A549 (cell line): Measurements from ENCODE around the gene TMEM203. TPM values are rescaled to one million over a fixed set of nuclear protein-coding genes. Genes with fewer than 3 reads are reported as not detected.

ENCODE experiments used
- ATAC-seq, 2 experiments: fragments of 200-7000 bp in 1 of 2; fragments of >200 bp in 1 of 2; cut with Nextera tagmentation in 1 of 2; cut with Tn5 transposase in 1 of 2; 3 replicates each; pipeline versions ENCODE4 v1.8.0 to v1.9.1; 2018 to 2020; ENCODE audit warnings: mild to moderate bottlenecking in 1 of 2, moderate library complexity in 1 of 2
- CTCF ChIA-PET: fragments of 300-600 bp; sonication (Branson Sonifier 250); formaldehyde crosslinking; extraction: SDS; loops from one replicate; lab custom pipeline; 2021; ENCODE audit warnings: antibody characterized with exemption, inconsistent platforms; lab: Yijun Ruan, JAX
- POLR2A ChIA-PET: fragments of 350-600 bp; formaldehyde crosslinking; extraction: SDS; loops from one replicate; lab custom pipeline; 2021; ENCODE audit warnings: antibody characterized with exemption, inconsistent platforms; lab: Yijun Ruan, JAX
- DNase-seq, 2 experiments: peaks; one replicate each; pipeline versions ENCODE4 v3.0.0 to v3.0.0-alpha.2; 2011 to 2016; ENCODE audit warnings: low read depth in 1 of 2, low spot score in 1 of 2
- FAIRE-seq: peaks from 2 replicates; lab custom pipeline; 2011; peaks lifted over from hg19 to GRCh38; lab: Jason Lieb, UNC
- H3K27ac ChIP-seq, 2 experiments: fragments of >200 bp; sonication (Bioruptor Twin); formaldehyde crosslinking; 3 replicates each; pipeline ENCODE4 v1.5.1; 2016 to 2017
- H3K4me1 ChIP-seq: fragments of >200 bp; sonication (Bioruptor Twin); formaldehyde crosslinking; 3 replicates; pipeline ENCODE4 v1.6.1; 2016
- H3K4me2 ChIP-seq: fragments of >200 bp; sonication (Bioruptor Twin); formaldehyde crosslinking; 3 replicates; pipeline ENCODE4 v1.6.1; 2016
- H3K4me3 ChIP-seq: fragments of >200 bp; sonication (Bioruptor Twin); formaldehyde crosslinking; 3 replicates; pipeline ENCODE4 v1.5.1; 2016
- H3K9me3 ChIP-seq: fragments of >200 bp; sonication (Bioruptor Twin); formaldehyde crosslinking; 3 replicates; pipeline ENCODE4 v1.6.1; 2016
- CBX8 ChIP-seq: fragments of 200-600 bp; sonication (generic); IDR thresholded peaks from 2 replicates; pipeline ENCODE4 v1.6.1; 2016
- CTCF ChIP-seq: fragments of >200 bp; sonication (Bioruptor Twin); formaldehyde crosslinking; IDR thresholded peaks from 3 replicates; pipeline ENCODE4 v1.5.1; 2016
- E2F6 ChIP-seq: IDR thresholded peaks from 2 replicates; pipeline ENCODE4 v1.6.1; 2012; ENCODE audit warnings: low read depth, borderline replicate concordance
- EHF ChIP-seq: fragments of 250-450 bp; sonication (Bioruptor Pico); IDR thresholded peaks from 2 replicates; pipeline ENCODE4 v1.5.0; 2020; ENCODE audit warnings: mild to moderate bottlenecking
- EP300 ChIP-seq, 2 experiments: fragments of >200 bp; sonication (Bioruptor Twin); formaldehyde crosslinking; IDR thresholded peaks; 2 replicates in 1 of 2; 3 replicates in 1 of 2; pipeline ENCODE4 v1.6.1; 2016 to 2017
- ESRRA ChIP-seq: fragments of 150-350 bp; IDR thresholded peaks from 2 replicates; pipeline ENCODE4 v1.6.1; 2014; ENCODE audit warnings: mild to moderate bottlenecking, low read length, borderline replicate concordance
- FOSB ChIP-seq: fragments of 250-450 bp; sonication (Bioruptor Pico); IDR thresholded peaks from 2 replicates; pipeline ENCODE4 v1.5.0; 2020; ENCODE audit warnings: mild to moderate bottlenecking, moderate library complexity
- GATA3 ChIP-seq: IDR thresholded peaks from 2 replicates; pipeline ENCODE4 v1.6.1; 2012; ENCODE audit warnings: borderline replicate concordance
- HDAC2 ChIP-seq: fragments of 200-600 bp; sonication (generic); IDR thresholded peaks from 2 replicates; pipeline ENCODE4 v1.6.1; 2016
- JUNB ChIP-seq: fragments of >200 bp; sonication (Bioruptor Twin); formaldehyde crosslinking; IDR thresholded peaks from 2 replicates; pipeline ENCODE4 v1.6.1; 2016
- KDM1A ChIP-seq: fragments of 200-600 bp; sonication (generic); IDR thresholded peaks from 2 replicates; pipeline ENCODE4 v1.6.1; 2016; ENCODE audit warnings: low read depth, mild to moderate bottlenecking
- NR3C1 ChIP-seq: fragments of >200 bp; sonication (Bioruptor Twin); formaldehyde crosslinking; IDR thresholded peaks from 3 replicates; pipeline ENCODE4 v1.6.1; 2017
- POLR2AphosphoS2 ChIP-seq: conservative IDR thresholded peaks from 2 replicates; pipeline ENCODE4 v1.6.1; 2012; ENCODE audit warnings: low read length, improper control_type of control experiment, inconsistent platforms
- RARB ChIP-seq: fragments of 250-450 bp; sonication (Bioruptor Pico); IDR thresholded peaks from 2 replicates; pipeline ENCODE4 v1.8.0; 2021; ENCODE audit warnings: mild to moderate bottlenecking, moderate library complexity
- RFX5 ChIP-seq: fragments of 450-650 bp; IDR thresholded peaks from 2 replicates; pipeline ENCODE4 v1.7.1; 2014; ENCODE audit warnings: antibody characterized with exemption, mild to moderate bottlenecking, moderate library complexity
- RNF2 ChIP-seq: fragments of 200-600 bp; sonication (generic); IDR thresholded peaks from 2 replicates; pipeline ENCODE4 v1.6.1; 2016; ENCODE audit warnings: low read depth, mild to moderate bottlenecking, antibody characterized with exemption, moderate library complexity, borderline replicate concordance
- TP53 ChIP-seq: fragments of 250-450 bp; sonication (Bioruptor Pico); IDR thresholded peaks from 2 replicates; pipeline ENCODE4 v1.5.0; 2021; ENCODE audit warnings: mild to moderate bottlenecking, moderate library complexity
- ZC3H11A ChIP-seq: fragments of 450-650 bp; IDR thresholded peaks from 2 replicates; pipeline ENCODE4 v1.6.1; 2014; ENCODE audit warnings: antibody characterized with exemption, mild to moderate bottlenecking
- ZNF302 ChIP-seq: fragments of 250-450 bp; sonication (Bioruptor Pico); IDR thresholded peaks from 2 replicates; pipeline ENCODE4 v1.9.0; 2021; ENCODE audit warnings: inconsistent platforms, mild to moderate bottlenecking, moderate library complexity
- WGBS: methylation state at CpG from one replicate; pipeline ENCODE4 v1.1.6; 2017; ENCODE audit errors: missing lambda C conversion rate; 5-methylcytosine and 5-hydroxymethylcytosine counted together
- polyA plus RNA-seq, 4 experiments: library from polyadenylated mRNA; depleted of rRNA in 3 of 4; stranded (reverse); fragments of >200 nt; fragmentation: RNase III in 1 of 4; extraction: RNeasy Plus Mini Kit Qiagen cat#74134 plus additional on column Dnase treatment in 1 of 4; gene quantifications; 2 replicates in 3 of 4; 3 replicates in 1 of 4; pipeline ENCODE4 v1.2.3, GENCODE V29; 2011 to 2017
- TF ChIP-seq, protein P1 (sequence below): fragments of >200 bp; sonication (Bioruptor Twin); formaldehyde crosslinking; IDR thresholded peaks from 3 replicates; pipeline ENCODE4 v1.6.1; 2016
- TF ChIP-seq, protein P2 (sequence below): fragments of >200 bp; sonication (Bioruptor Twin); formaldehyde crosslinking; IDR thresholded peaks from 2 replicates; pipeline ENCODE4 v1.6.1; 2016
- TF ChIP-seq, protein P3 (sequence below): fragments of 200-600 bp; sonication (generic); IDR thresholded peaks from 2 replicates; pipeline ENCODE4 v1.6.1; 2016; ENCODE audit warnings: antibody characterized with exemption, mild to moderate bottlenecking, moderate library complexity
- TF ChIP-seq, protein P4 (sequence below): fragments of 250-450 bp; sonication (Bioruptor Pico); IDR thresholded peaks from 2 replicates; pipeline ENCODE4 v1.5.0; 2020; ENCODE audit warnings: low read depth, mild to moderate bottlenecking, moderate library complexity
- TF ChIP-seq, protein P5 (sequence below): fragments of 450-650 bp; IDR thresholded peaks from 2 replicates; pipeline ENCODE4 v1.6.1; 2014; ENCODE audit warnings: antibody characterized with exemption
- TF ChIP-seq, protein P6 (sequence below): IDR thresholded peaks from 2 replicates; pipeline ENCODE4 v1.6.1; 2012

Gene TMEM203
- polyA plus RNA-seq, 2 of the 4 experiments (the other 2 are of a cell fraction) = 31.0 to 47.3 TPM

DNA sequence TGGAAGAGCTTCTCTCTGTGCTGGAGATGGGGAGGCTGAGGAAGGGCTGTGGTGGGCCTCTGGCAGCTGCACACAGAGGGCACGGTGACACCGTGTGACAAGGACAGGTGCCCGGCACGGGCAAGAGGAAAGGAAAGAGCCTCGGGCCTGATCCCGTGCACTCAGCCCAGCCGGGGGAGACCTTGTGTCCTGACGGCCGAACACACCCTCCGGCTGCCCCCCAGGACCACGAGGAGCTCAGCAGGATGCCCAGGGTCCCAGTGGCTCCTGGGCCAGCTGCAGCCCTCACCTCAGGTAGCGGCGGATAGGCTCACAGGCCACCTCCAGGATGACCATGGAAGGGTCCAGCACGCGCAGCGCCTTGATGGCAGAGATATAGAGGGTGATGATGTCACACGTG lies 22.6 kb downstream of the TMEM203 start:
- Histone ChIP-seq H3K4me3 (no peak overlapping the region), H3K4me1 (peaks cover 11% of the 10 kb centered on the region), H3K27ac (no peak overlapping the region), H3K4me2 (no peak overlapping the region), H3K9me3 (no peaks in the 10 kb centered on the region)
- 95% methylated on average over 12 of the region's 17 CpGs for whole genome bisulfite sequencing
- ChIA-PET CTCF (interaction anchor here (0.8 to 1.7 kb wide), 7 partner anchors 8 to 115 kb away, joined by 3 to 7 read pairs (median 3); partner anchors contain the start of genes RNF224 and TMEM210), POLR2A (no interaction called here)
- no peak for ATAC-seq
- DNase-seq = no peak
- no peak for FAIRE-seq
- TF ChIP-seq ZC3H11A (no peak), CBX8 (no peak), KDM1A (no peak), RFX5 (no peak), ZNF302 (CRISPR knock-in tag) (no peak), EP300 (IDR thresholded peaks at IDR 0.05) (no peak), E2F6 (no peak), CTCF (no peak), TP53 (CRISPR knock-in tag) (no peak), ESRRA (no peak), NR3C1 (no peak), RNF2 (no peak), EHF (CRISPR knock-in tag) (no peak)
- TF ChIP-seq, protein P1, sequence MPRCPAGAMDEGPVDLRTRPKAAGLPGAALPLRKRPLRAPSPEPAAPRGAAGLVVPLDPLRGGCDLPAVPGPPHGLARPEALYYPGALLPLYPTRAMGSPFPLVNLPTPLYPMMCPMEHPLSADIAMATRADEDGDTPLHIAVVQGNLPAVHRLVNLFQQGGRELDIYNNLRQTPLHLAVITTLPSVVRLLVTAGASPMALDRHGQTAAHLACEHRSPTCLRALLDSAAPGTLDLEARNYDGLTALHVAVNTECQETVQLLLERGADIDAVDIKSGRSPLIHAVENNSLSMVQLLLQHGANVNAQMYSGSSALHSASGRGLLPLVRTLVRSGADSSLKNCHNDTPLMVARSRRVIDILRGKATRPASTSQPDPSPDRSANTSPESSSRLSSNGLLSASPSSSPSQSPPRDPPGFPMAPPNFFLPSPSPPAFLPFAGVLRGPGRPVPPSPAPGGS = no peak
- TF ChIP-seq, protein P2, sequence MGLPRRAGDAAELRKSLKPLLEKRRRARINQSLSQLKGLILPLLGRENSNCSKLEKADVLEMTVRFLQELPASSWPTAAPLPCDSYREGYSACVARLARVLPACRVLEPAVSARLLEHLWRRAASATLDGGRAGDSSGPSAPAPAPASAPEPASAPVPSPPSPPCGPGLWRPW = no peak
- TF ChIP-seq, protein P3, sequence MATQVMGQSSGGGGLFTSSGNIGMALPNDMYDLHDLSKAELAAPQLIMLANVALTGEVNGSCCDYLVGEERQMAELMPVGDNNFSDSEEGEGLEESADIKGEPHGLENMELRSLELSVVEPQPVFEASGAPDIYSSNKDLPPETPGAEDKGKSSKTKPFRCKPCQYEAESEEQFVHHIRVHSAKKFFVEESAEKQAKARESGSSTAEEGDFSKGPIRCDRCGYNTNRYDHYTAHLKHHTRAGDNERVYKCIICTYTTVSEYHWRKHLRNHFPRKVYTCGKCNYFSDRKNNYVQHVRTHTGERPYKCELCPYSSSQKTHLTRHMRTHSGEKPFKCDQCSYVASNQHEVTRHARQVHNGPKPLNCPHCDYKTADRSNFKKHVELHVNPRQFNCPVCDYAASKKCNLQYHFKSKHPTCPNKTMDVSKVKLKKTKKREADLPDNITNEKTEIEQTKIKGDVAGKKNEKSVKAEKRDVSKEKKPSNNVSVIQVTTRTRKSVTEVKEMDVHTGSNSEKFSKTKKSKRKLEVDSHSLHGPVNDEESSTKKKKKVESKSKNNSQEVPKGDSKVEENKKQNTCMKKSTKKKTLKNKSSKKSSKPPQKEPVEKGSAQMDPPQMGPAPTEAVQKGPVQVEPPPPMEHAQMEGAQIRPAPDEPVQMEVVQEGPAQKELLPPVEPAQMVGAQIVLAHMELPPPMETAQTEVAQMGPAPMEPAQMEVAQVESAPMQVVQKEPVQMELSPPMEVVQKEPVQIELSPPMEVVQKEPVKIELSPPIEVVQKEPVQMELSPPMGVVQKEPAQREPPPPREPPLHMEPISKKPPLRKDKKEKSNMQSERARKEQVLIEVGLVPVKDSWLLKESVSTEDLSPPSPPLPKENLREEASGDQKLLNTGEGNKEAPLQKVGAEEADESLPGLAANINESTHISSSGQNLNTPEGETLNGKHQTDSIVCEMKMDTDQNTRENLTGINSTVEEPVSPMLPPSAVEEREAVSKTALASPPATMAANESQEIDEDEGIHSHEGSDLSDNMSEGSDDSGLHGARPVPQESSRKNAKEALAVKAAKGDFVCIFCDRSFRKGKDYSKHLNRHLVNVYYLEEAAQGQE = no peak

- 97% methylated on average over 22 of the region's 22 CpGs for WGBS
- POLR2A ChIA-PET = interaction anchor here (0.9 to 1.3 kb wide), 3 partner anchors 19 to 59 kb away, joined by 4 to 5 read pairs (median 4); partner anchors contain the start of genes TPRN and TUBB4B
- Histone ChIP-seq H3K9me3 (no peaks in the 10 kb centered on the region), H3K4me3 (no peak overlapping the region), H3K4me1 (peaks cover 1% of the 10 kb centered on the region; the same call in 2 of the 3 replicates), H3K4me2 (no peak overlapping the region), H3K27ac (no peak overlapping the region)
- TF ChIP-seq JUNB (no peak), FOSB (no peak), RNF2 (no peak), RARB (CRISPR knock-in tag) (no peak), CTCF (no peak), EP300 (IDR thresholded peaks at IDR 0.05) (no peak), GATA3 (no peak), HDAC2 (no peak), CBX8 (no peak), TP53 (CRISPR knock-in tag) (no peak), POLR2AphosphoS2 (no peak)
- TF ChIP-seq, protein P4, sequence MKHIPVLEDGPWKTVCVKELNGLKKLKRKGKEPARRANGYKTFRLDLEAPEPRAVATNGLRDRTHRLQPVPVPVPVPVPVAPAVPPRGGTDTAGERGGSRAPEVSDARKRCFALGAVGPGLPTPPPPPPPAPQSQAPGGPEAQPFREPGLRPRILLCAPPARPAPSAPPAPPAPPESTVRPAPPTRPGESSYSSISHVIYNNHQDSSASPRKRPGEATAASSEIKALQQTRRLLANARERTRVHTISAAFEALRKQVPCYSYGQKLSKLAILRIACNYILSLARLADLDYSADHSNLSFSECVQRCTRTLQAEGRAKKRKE (CRISPR knock-in tag) = no peak
- TF ChIP-seq, protein P5, sequence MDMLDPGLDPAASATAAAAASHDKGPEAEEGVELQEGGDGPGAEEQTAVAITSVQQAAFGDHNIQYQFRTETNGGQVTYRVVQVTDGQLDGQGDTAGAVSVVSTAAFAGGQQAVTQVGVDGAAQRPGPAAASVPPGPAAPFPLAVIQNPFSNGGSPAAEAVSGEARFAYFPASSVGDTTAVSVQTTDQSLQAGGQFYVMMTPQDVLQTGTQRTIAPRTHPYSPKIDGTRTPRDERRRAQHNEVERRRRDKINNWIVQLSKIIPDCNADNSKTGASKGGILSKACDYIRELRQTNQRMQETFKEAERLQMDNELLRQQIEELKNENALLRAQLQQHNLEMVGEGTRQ = no peak
- TF ChIP-seq, protein P6, sequence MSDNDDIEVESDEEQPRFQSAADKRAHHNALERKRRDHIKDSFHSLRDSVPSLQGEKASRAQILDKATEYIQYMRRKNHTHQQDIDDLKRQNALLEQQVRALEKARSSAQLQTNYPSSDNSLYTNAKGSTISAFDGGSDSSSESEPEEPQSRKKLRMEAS = no peak
- no peak for FAIRE-seq
- no peak for ATAC-seq
- DNase-seq = no peak
- CTCF ChIA-PET = interaction anchor here (1.2 to 16.5 kb wide), 4 partner anchors 9 to 55 kb away, joined by 3 to 156 read pairs (median 4); partner anchors contain the start of genes ANAPC2 and SSNA1
These were observed 23.8 kb downstream of the TMEM203 start for GRCh38 chr9:137181680-137182079.
